ENCODE measurements around the gene SYT8. TPM values are rescaled to one million over a fixed set of nuclear protein-coding genes. Genes with fewer than 3 reads are reported as not detected.

The SYT8 gene
- total RNA-seq, 1 experiment from 2014 or later: not detected

- H3K79me1 ChIP-seq (ENCODE audit: insufficient read depth, low read depth, low read length, poor library complexity, severe bottlenecking): no peaks in the 10 kb centered on the region
- H2BK5ac ChIP-seq (ENCODE audit: insufficient read length, low read length): no peak overlapping the region
- H4K91ac ChIP-seq (ENCODE audit: insufficient read length, low read depth, low read length): no peak overlapping the region
- no CpG with 5 or more reads among the region's 5 CpGs for WGBS (ENCODE audit: extremely low coverage, insufficient read length, low lambda C conversion rate)
- Mint-ChIP-seq H3K27ac (no peak overlapping the region), H3K9me3 (peaks cover 12 to 13% of the 10 kb centered on the region in 2 experiments; a peak in 4 of 5 replicates), H3K4me1 (no peaks in the 10 kb centered on the region), H3K4me3 (no peak overlapping the region), H3K36me3 (ENCODE audit: insufficient read depth in 1 of 3, low read depth in 3 of 3) (no peaks in the 10 kb centered on the region; a peak in 1 of 7 replicates), H3K27me3 (ENCODE audit: low read depth) (peaks cover 58% of the 10 kb centered on the region)
- H3T11ph ChIP-seq (ENCODE audit: low read length): no peak overlapping the region
- no peak overlapping the region for H2BK15ac ChIP-seq (ENCODE audit: low read depth, low read length)
- H3K4me2 ChIP-seq (ENCODE audit: insufficient read depth, insufficient read length, low read length): no peak overlapping the region
- H2BK120ac ChIP-seq (ENCODE audit: low read depth, low read length, poor library complexity, severe bottlenecking): no peak overlapping the region
- H3K56ac ChIP-seq (ENCODE audit: insufficient read length, low read depth, low read length): no peak overlapping the region
- no peak for TF ChIP-seq CTCF (conservative IDR thresholded peaks at IDR 0.05)
- H3K4ac ChIP-seq (ENCODE audit: low read depth, low read length): no peak overlapping the region
- no peaks in the 10 kb centered on the region for H3K27me3 ChIP-seq (ENCODE audit: insufficient read depth, low read length)
- no peak overlapping the region for H3K27ac ChIP-seq (ENCODE audit: insufficient read length, low read depth, low read length)
- H2BK12ac ChIP-seq (ENCODE audit: insufficient read length, low read depth, low read length): no peak overlapping the region
- no peak overlapping the region for H2AK5ac ChIP-seq (ENCODE audit: insufficient read length, low read length)
- H2AFZ ChIP-seq (ENCODE audit: low read length): no peak overlapping the region
- H4K5ac ChIP-seq (ENCODE audit: insufficient read length, low read depth, low read length): no peak overlapping the region
- H3K23ac ChIP-seq (ENCODE audit: insufficient read length, low read depth, low read length): no peak overlapping the region
- DNase-seq: no peak
- H3K23me2 ChIP-seq (ENCODE audit: insufficient read length, low read depth, low read length, poor library complexity, severe bottlenecking): no peaks in the 10 kb centered on the region
- H4K20me1 ChIP-seq (ENCODE audit: control insufficient read depth, insufficient read depth, insufficient read length): no peaks in the 10 kb centered on the region
- no peak overlapping the region for H2BK20ac ChIP-seq (ENCODE audit: low read depth, low read length, poor library complexity, severe bottlenecking)
- no peak overlapping the region for H4K8ac ChIP-seq (replicated peaks; ENCODE audit: insufficient read length, low read depth, low read length)
- H3K9me3 ChIP-seq (ENCODE audit: control insufficient read depth, low read depth, low read length): no peaks in the 10 kb centered on the region
- no peaks in the 10 kb centered on the region for H3K4me1 ChIP-seq (ENCODE audit: insufficient read depth, low read length)
- no peaks in the 10 kb centered on the region for H3K79me2 ChIP-seq (ENCODE audit: insufficient read depth, low read length)
- no peak overlapping the region for H3K18ac ChIP-seq (ENCODE audit: insufficient read length, low read depth, low read length)
- H3K9ac ChIP-seq (ENCODE audit: extremely low read depth, insufficient read length, low read length): no peak overlapping the region
- H3K14ac ChIP-seq (ENCODE audit: insufficient read depth, low read length): no peak overlapping the region
Observed at GRCh38 chr11:1817000-1817399, 17.8 kb upstream of the SYT8 start.

All from H9 (cell line).